Mesendoderm (in vitro differentiated cells): ENCODE data around the gene COPG1.

Experiments
- DNase-seq: peaks from one replicate; pipeline ENCODE4 v3.0.0; 2013
- H2AK5ac ChIP-seq: 2 replicates; pipeline ENCODE4 v1.6.1; 2013; ENCODE audit warnings: low read length, inconsistent platforms
- H2BK120ac ChIP-seq: 2 replicates; pipeline ENCODE4 v1.6.1; 2013; ENCODE audit warnings: low read depth, mild to moderate bottlenecking, low read length, moderate library complexity, mixed read lengths
- H2BK15ac ChIP-seq: replicated peaks from 2 replicates; pipeline ENCODE4 v1.6.1; 2013; ENCODE audit warnings: low read depth, mild to moderate bottlenecking, moderate library complexity
- H2BK5ac ChIP-seq: 2 replicates; pipeline ENCODE4 v1.6.1; 2013; ENCODE audit warnings: low read length, inconsistent platforms
- H3K18ac ChIP-seq: 2 replicates; pipeline ENCODE4 v1.6.1; 2013; ENCODE audit warnings: mild to moderate bottlenecking, low read length, mixed read lengths
- H3K23ac ChIP-seq: one replicate; pipeline ENCODE4 v1.6.1; 2013; ENCODE audit warnings: low read length
- H3K27ac ChIP-seq: 2 replicates; pipeline ENCODE4 v1.5.1; 2013; ENCODE audit warnings: low read depth, mild to moderate bottlenecking, inconsistent platforms, low read length, moderate library complexity
- H3K27me3 ChIP-seq: 2 replicates; pipeline ENCODE4 v1.6.1; 2013; ENCODE audit warnings: low read length, control low read depth, mild to moderate bottlenecking, inconsistent platforms; ENCODE audit not compliant: insufficient read depth, poor library complexity
- H3K36me3 ChIP-seq: 2 replicates; pipeline ENCODE4 v1.6.1; 2013; ENCODE audit warnings: low read length, inconsistent platforms; ENCODE audit not compliant: control insufficient read depth, insufficient read depth
- H3K4ac ChIP-seq: one replicate; pipeline ENCODE4 v1.6.1; 2013; ENCODE audit warnings: low read depth, mild to moderate bottlenecking, low read length, moderate library complexity
- H3K4me1 ChIP-seq: 2 replicates; pipeline ENCODE4 v1.6.1; 2013; ENCODE audit warnings: low read depth, low read length, inconsistent platforms; ENCODE audit not compliant: control insufficient read depth
- H3K4me2 ChIP-seq: 2 replicates; pipeline ENCODE4 v1.6.1; 2013; ENCODE audit warnings: low read length
- H3K4me3 ChIP-seq: 2 replicates; pipeline ENCODE4 v1.5.1; 2013; ENCODE audit warnings: mild to moderate bottlenecking, low read length
- H3K56ac ChIP-seq: one replicate; pipeline ENCODE4 v1.6.1; 2013; ENCODE audit warnings: low read length
- H3K79me1 ChIP-seq: 2 replicates; pipeline ENCODE4 v1.6.1; 2013; ENCODE audit warnings: low read length, inconsistent platforms
- H3K79me2 ChIP-seq: 2 replicates; pipeline ENCODE4 v1.6.1; 2013; ENCODE audit warnings: mild to moderate bottlenecking, low read length; ENCODE audit not compliant: control insufficient read depth, insufficient read depth
- H3K9ac ChIP-seq: 2 replicates; pipeline ENCODE4 v1.6.1; 2013; ENCODE audit warnings: low read length, inconsistent platforms
- H4K5ac ChIP-seq: one replicate; pipeline ENCODE4 v1.6.1; 2013; ENCODE audit warnings: low read length
- H4K8ac ChIP-seq: one replicate; pipeline ENCODE4 v1.6.1; 2013; ENCODE audit warnings: low read depth, mild to moderate bottlenecking, control low read depth, low read length, moderate library complexity
- WGBS: extraction: QIAGEN DNeasy Blood & Tissue Kit; methylation state at CpG from one replicate; pipeline ENCODE4 v1.1.7; 2013; ENCODE audit warnings: low lambda C conversion rate, missing lambda C conversion rate; ENCODE audit not compliant: insufficient coverage; ENCODE audit errors: extremely low coverage; 5-methylcytosine and 5-hydroxymethylcytosine counted together

Gene COPG1

GRCh38 chr3:129235344-129235917 lies 14.0 kb upstream of the COPG1 start:
- no peak overlapping the region for H3K4me2 ChIP-seq
- H2BK5ac ChIP-seq = no peak overlapping the region
- no peak overlapping the region for H2BK15ac ChIP-seq
- H3K79me1 ChIP-seq = no peaks in the 10 kb centered on the region
- H3K27ac ChIP-seq = no peak overlapping the region
- no peak overlapping the region for H3K56ac ChIP-seq
- no peaks in the 10 kb centered on the region for H3K79me2 ChIP-seq
- no peak overlapping the region for H4K8ac ChIP-seq
- no peak overlapping the region for H3K9ac ChIP-seq
- no peak overlapping the region for H2BK120ac ChIP-seq
- no peaks in the 10 kb centered on the region for H3K4me1 ChIP-seq
- H2AK5ac ChIP-seq = no peak overlapping the region
- no peak overlapping the region for H3K18ac ChIP-seq
- H3K27me3 ChIP-seq = no peaks in the 10 kb centered on the region
- no peak overlapping the region for H3K23ac ChIP-seq
- no peak overlapping the region for H3K4ac ChIP-seq
- H3K36me3 ChIP-seq = no peaks in the 10 kb centered on the region
- no peak overlapping the region for H3K4me3 ChIP-seq
- no CpG with 5 or more reads among the region's 4 CpGs for WGBS
- no peak for DNase-seq
- H4K5ac ChIP-seq = no peak overlapping the region

- no peak overlapping the region for H3K9ac ChIP-seq
- H3K4me3 ChIP-seq = no peak overlapping the region
- no peak overlapping the region for H3K18ac ChIP-seq
- WGBS = no CpG with 5 or more reads among the region's 8 CpGs
- H3K4me2 ChIP-seq = no peak overlapping the region
- no peaks in the 10 kb centered on the region for H3K4me1 ChIP-seq
- no peaks in the 10 kb centered on the region for H3K79me2 ChIP-seq
- H3K79me1 ChIP-seq = no peaks in the 10 kb centered on the region
- no peak overlapping the region for H4K5ac ChIP-seq
- no peak overlapping the region for H2BK15ac ChIP-seq
- no peaks in the 10 kb centered on the region for H3K36me3 ChIP-seq
- no peaks in the 10 kb centered on the region for H3K27me3 ChIP-seq
- no peak overlapping the region for H2BK120ac ChIP-seq
- H3K27ac ChIP-seq = no peak overlapping the region
- no peak overlapping the region for H3K23ac ChIP-seq
- no peak for DNase-seq
- no peak overlapping the region for H2AK5ac ChIP-seq
- H4K8ac ChIP-seq = no peak overlapping the region
- no peak overlapping the region for H2BK5ac ChIP-seq
- no peak overlapping the region for H3K4ac ChIP-seq
- H3K56ac ChIP-seq = no peak overlapping the region
Measured at GRCh38 chr3:129238945-129239705, 10.3 kb upstream of the COPG1 start.

GRCh38 chr3:129239991-129240390 lies 9.4 kb upstream of the COPG1 start:
- Histone ChIP-seq H3K18ac (no peak overlapping the region), H4K8ac (no peak overlapping the region), H3K9ac (no peak overlapping the region), H3K4me2 (no peak overlapping the region), H3K56ac (no peak overlapping the region), H3K27ac (no peak overlapping the region), H3K4ac (no peak overlapping the region), H2BK5ac (no peak overlapping the region), H2AK5ac (no peak overlapping the region), H3K27me3 (no peaks in the 10 kb centered on the region), H2BK15ac (no peak overlapping the region), H3K4me1 (no peaks in the 10 kb centered on the region), H3K79me1 (no peaks in the 10 kb centered on the region), H3K23ac (no peak overlapping the region), H3K79me2 (no peaks in the 10 kb centered on the region), H2BK120ac (no peak overlapping the region), H3K4me3 (no peak overlapping the region), H3K36me3 (no peaks in the 10 kb centered on the region), H4K5ac (no peak overlapping the region)
- no CpG with 5 or more reads among the region's 6 CpGs for WGBS
- peak; percentile 34 for DNase-seq

GRCh38 chr3:129240436-129240835 lies 9.0 kb upstream of the COPG1 start:
- no peak for DNase-seq
- H3K79me2 ChIP-seq = no peaks in the 10 kb centered on the region
- no peaks in the 10 kb centered on the region for H3K27me3 ChIP-seq
- H3K9ac ChIP-seq = no peak overlapping the region
- WGBS = no CpG with 5 or more reads among the region's 3 CpGs
- H3K36me3 ChIP-seq = no peaks in the 10 kb centered on the region
- no peak overlapping the region for H3K18ac ChIP-seq
- no peak overlapping the region for H3K56ac ChIP-seq
- H2AK5ac ChIP-seq = no peak overlapping the region
- no peak overlapping the region for H3K27ac ChIP-seq
- no peak overlapping the region for H4K5ac ChIP-seq
- no peaks in the 10 kb centered on the region for H3K4me1 ChIP-seq
- no peak overlapping the region for H3K4me3 ChIP-seq
- H3K4ac ChIP-seq = no peak overlapping the region
- no peak overlapping the region for H2BK15ac ChIP-seq
- H3K23ac ChIP-seq = no peak overlapping the region
- H4K8ac ChIP-seq = no peak overlapping the region
- H2BK120ac ChIP-seq = no peak overlapping the region
- no peak overlapping the region for H3K4me2 ChIP-seq
- H3K79me1 ChIP-seq = no peaks in the 10 kb centered on the region
- no peak overlapping the region for H2BK5ac ChIP-seq

- no peak overlapping the region for H3K23ac ChIP-seq
Measured at GRCh38 chr3:129245141-129245540, 4.3 kb upstream of the COPG1 start.

More at GRCh38 chr3:129245141-129245540, 4.3 kb upstream of the COPG1 start:
- Histone ChIP-seq H3K36me3 (no peaks in the 10 kb centered on the region), H4K8ac (no peak overlapping the region), H3K18ac (no peak overlapping the region), H3K4me1 (peaks cover under 1% of the 10 kb centered on the region), H3K27me3 (no peaks in the 10 kb centered on the region), H2BK120ac (no peak overlapping the region), H3K9ac (no peak overlapping the region), H3K4ac (no peak overlapping the region), H3K56ac (no peak overlapping the region), H3K4me3 (no peak overlapping the region), H3K79me1 (peaks cover 4% of the 10 kb centered on the region), H3K27ac (no peak overlapping the region), H2BK15ac (no peak overlapping the region), H4K5ac (no peak overlapping the region), H3K79me2 (peaks cover 6% of the 10 kb centered on the region), H2BK5ac (no peak overlapping the region), H3K4me2 (no peak overlapping the region), H2AK5ac (no peak overlapping the region)
- WGBS = no CpG with 5 or more reads among the region's 5 CpGs
- no peak for DNase-seq
